Activated T-helper 9 cell treated with anti-CD3 and anti-CD28 coated beads, Interleukin-2, amount 50 U/mL, for 16 hours (primary cell): ENCODE data around the gene R3HCC1L.
"Not testable (repeated sequence)": the region's sequence is repeated elsewhere in the genome, so short reads cannot be mapped to it uniquely, and the experiment has no call there.

Experiments
- DNase-seq: peaks from one replicate; pipeline ENCODE4 v3.0.0-alpha.2; 2020; ENCODE audit warnings: low read depth

Gene R3HCC1L

GRCh38 chr10:98172495-98172894 is 38.0 kb downstream of the R3HCC1L start:
- DNase-seq: no peak

- no peak for DNase-seq
Measured at GRCh38 chr10:98173260-98173659, 38.8 kb downstream of the R3HCC1L start.

GRCh38 chr10:98182351-98182915 is 48.0 kb downstream of the R3HCC1L start:
- DNase-seq: not testable (repeated sequence)

- DNase-seq: no peak
Measured at GRCh38 chr10:98186681-98187080, 52.2 kb downstream of the R3HCC1L start.

GRCh38 chr10:98190773-98191172 is 56.3 kb downstream of the R3HCC1L start:
- DNase-seq: not testable (repeated sequence)

GRCh38 chr10:98193037-98193436 is 58.6 kb downstream of the R3HCC1L start:
- no peak for DNase-seq

GRCh38 chr10:98194633-98195032 is 60.2 kb downstream of the R3HCC1L start:
- DNase-seq: no peak

- DNase-seq: no peak
Measured at GRCh38 chr10:98195120-98195519, 60.7 kb downstream of the R3HCC1L start.

- no peak for DNase-seq
Measured at GRCh38 chr10:98196985-98197384, 62.5 kb downstream of the R3HCC1L start.

- DNase-seq: no peak
Measured at GRCh38 chr10:98201760-98202159, 67.3 kb downstream of the R3HCC1L start.

GRCh38 chr10:98202378-98202777 is 67.9 kb downstream of the R3HCC1L start:
- DNase-seq: no peak

- no peak for DNase-seq
Measured at GRCh38 chr10:98205351-98205750, 70.9 kb downstream of the R3HCC1L start.

- no peak for DNase-seq
Measured at GRCh38 chr10:98208925-98209324, 74.5 kb downstream of the R3HCC1L start.

GRCh38 chr10:98209441-98209840 is 75.0 kb downstream of the R3HCC1L start:
- no peak for DNase-seq

- DNase-seq: no peak
Measured at GRCh38 chr10:98212196-98212595, 77.7 kb downstream of the R3HCC1L start.

GRCh38 chr10:98213740-98214139 is 79.3 kb downstream of the R3HCC1L start:
- no peak for DNase-seq

GRCh38 chr10:98215373-98215772 is 80.9 kb downstream of the R3HCC1L start:
- DNase-seq: no peak

GRCh38 chr10:98217801-98218200 is 83.3 kb downstream of the R3HCC1L start:
- no peak for DNase-seq

GRCh38 chr10:98223874-98224273 is 89.4 kb downstream of the R3HCC1L start:
- no peak for DNase-seq

- DNase-seq: no peak
Measured at GRCh38 chr10:98224509-98224908, 90.1 kb downstream of the R3HCC1L start.

- DNase-seq: no peak
Measured at GRCh38 chr10:98224996-98225395, 90.5 kb downstream of the R3HCC1L start.

- DNase-seq: no peak
Measured at GRCh38 chr10:98226508-98227144, 92.2 kb downstream of the R3HCC1L start.

GRCh38 chr10:98227713-98228112 is 93.3 kb downstream of the R3HCC1L start:
- not testable (repeated sequence) for DNase-seq

GRCh38 chr10:98228266-98228665 is 93.8 kb downstream of the R3HCC1L start:
- not testable (repeated sequence) for DNase-seq
